Neural progenitor cell (in vitro differentiated cells): ENCODE results near the gene OR51B6. TPM values are rescaled to one million over a fixed set of nuclear protein-coding genes. Genes with fewer than 3 reads are reported as not detected.
"Not testable (repeated sequence)": the region's sequence is repeated elsewhere in the genome, so short reads cannot be mapped to it uniquely, and the experiment has no call there.

ENCODE experiments used
- DNase-seq: peaks from one replicate; pipeline ENCODE4 v3.0.0-alpha.2; 2016; ENCODE audit warnings: low spot score
- H2AFZ ChIP-seq: fragments of 200-600 bp; sonication (generic); replicated peaks from 2 replicates; pipeline ENCODE4 v1.6.1; 2016; ENCODE audit warnings: antibody characterized with exemption
- H3F3A ChIP-seq: fragments of 200-600 bp; sonication (generic); 2 replicates; pipeline ENCODE4 v1.6.1; 2016; ENCODE audit warnings: antibody characterized with exemption, low read depth
- H3K27ac ChIP-seq: fragments of 200-600 bp; sonication (generic); 2 replicates; pipeline ENCODE4 v1.5.1; 2016; ENCODE audit warnings: mild to moderate bottlenecking
- H3K27me3 ChIP-seq: fragments of 200-600 bp; sonication (generic); 2 replicates; pipeline ENCODE4 v1.6.1; 2016; ENCODE audit warnings: mild to moderate bottlenecking, moderate library complexity
- H3K36me3 ChIP-seq: fragments of 200-600 bp; sonication (generic); 2 replicates; pipeline ENCODE4 v1.5.1; 2016
- H3K4me1 ChIP-seq: fragments of 200-600 bp; sonication (generic); 2 replicates; pipeline ENCODE4 v1.6.1; 2016; ENCODE audit warnings: mixed run types
- H3K4me2 ChIP-seq: fragments of 200-600 bp; sonication (generic); 2 replicates; pipeline ENCODE4 v1.6.1; 2016
- H3K4me3 ChIP-seq: fragments of 200-600 bp; sonication (generic); 2 replicates; pipeline ENCODE4 v1.5.1; 2016
- H3K79me2 ChIP-seq: fragments of 200-600 bp; sonication (generic); 2 replicates; pipeline ENCODE4 v1.6.1; 2016; ENCODE audit warnings: low read depth
- H3K9ac ChIP-seq: fragments of 200-600 bp; sonication (generic); 2 replicates; pipeline ENCODE4 v1.6.1; 2016
- H3K9me3 ChIP-seq: fragments of 200-600 bp; sonication (generic); 2 replicates; pipeline ENCODE4 v1.5.1; 2016; ENCODE audit warnings: low read depth
- H4K20me1 ChIP-seq: fragments of 200-600 bp; sonication (generic); 2 replicates; pipeline ENCODE4 v1.6.1; 2016; ENCODE audit warnings: low read depth
- H3K27ac Mint-ChIP-seq: 3 replicates; pipeline ENCODE4 v1.8.0; 2021; ENCODE audit warnings: mixed read lengths
- H3K27me3 Mint-ChIP-seq: 2 replicates; pipeline ENCODE4 v1.8.0; 2022; ENCODE audit warnings: low read depth, mild to moderate bottlenecking, inconsistent platforms, moderate library complexity, mixed read lengths; ENCODE audit not compliant: insufficient read depth
- H3K36me3 Mint-ChIP-seq: 3 replicates; pipeline ENCODE4 v1.8.0; 2021; ENCODE audit warnings: mixed read lengths
- H3K4me1 Mint-ChIP-seq: 3 replicates; pipeline ENCODE4 v1.8.0; 2021; ENCODE audit warnings: mixed read lengths
- H3K4me3 Mint-ChIP-seq: 3 replicates; pipeline ENCODE4 v1.8.0; 2021; ENCODE audit warnings: mild to moderate bottlenecking, moderate library complexity, mixed read lengths
- H3K9me3 Mint-ChIP-seq: 3 replicates; pipeline ENCODE4 v1.8.0; 2020; ENCODE audit warnings: mixed read lengths
- EZH2 ChIP-seq: fragments of 200-600 bp; sonication (generic); IDR thresholded peaks from 2 replicates; pipeline ENCODE4 v1.6.1; 2017; ENCODE audit warnings: antibody characterized with exemption, mild to moderate bottlenecking, moderate library complexity
- EZH2phosphoT487 ChIP-seq: fragments of 200-600 bp; sonication (generic); IDR thresholded peaks from 2 replicates; pipeline ENCODE4 v1.6.1; 2017; ENCODE audit warnings: antibody characterized with exemption
- total RNA-seq: library from RNA; depleted of rRNA; stranded (reverse); fragments of >200 nt; gene quantifications from 2 replicates; pipeline ENCODE4 v1.2.3, GENCODE V29; 2015; ENCODE audit warnings: low replicate concordance
- TF ChIP-seq, protein P1 (sequence below): fragments of 200-600 bp; sonication (generic); IDR thresholded peaks from 2 replicates; pipeline ENCODE4 v1.5.1; 2017; ENCODE audit warnings: antibody characterized with exemption, mild to moderate bottlenecking

OR51B6 gene
- total RNA-seq, 1 donor from 2014 or later = not detected

DNA sequence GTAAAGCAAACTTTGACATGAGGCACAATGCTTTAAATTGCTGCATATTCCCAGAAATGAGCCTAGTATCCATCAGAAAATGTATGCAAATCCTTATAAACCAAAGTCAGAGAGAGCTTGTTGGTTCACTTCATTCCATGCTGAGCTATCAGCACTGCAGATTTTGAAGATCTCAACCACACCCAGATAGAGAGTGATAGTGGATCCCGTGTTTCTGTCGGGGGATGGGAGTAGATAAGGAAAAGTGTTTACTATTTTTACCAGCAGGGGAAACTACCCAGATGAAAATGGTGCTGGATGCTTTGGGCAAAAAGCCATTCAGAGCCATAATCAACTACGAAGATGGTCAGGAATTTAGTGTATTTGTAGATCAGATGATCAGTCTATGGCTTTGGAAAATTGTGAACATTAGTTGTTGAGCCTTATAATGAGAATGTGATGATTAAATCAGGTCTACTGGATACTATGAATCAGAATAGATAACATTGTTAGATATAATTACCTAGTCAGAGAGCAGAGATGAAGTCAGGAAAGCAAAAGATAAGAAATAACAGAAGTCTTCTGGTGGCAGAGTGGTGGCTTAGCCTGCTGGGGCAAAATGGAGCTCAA is 10.8 kb downstream of the OR51B6 start:
- no peak overlapping the region for H3K27ac Mint-ChIP-seq
- no peaks in the 10 kb centered on the region for H3K9me3 ChIP-seq

DNA sequence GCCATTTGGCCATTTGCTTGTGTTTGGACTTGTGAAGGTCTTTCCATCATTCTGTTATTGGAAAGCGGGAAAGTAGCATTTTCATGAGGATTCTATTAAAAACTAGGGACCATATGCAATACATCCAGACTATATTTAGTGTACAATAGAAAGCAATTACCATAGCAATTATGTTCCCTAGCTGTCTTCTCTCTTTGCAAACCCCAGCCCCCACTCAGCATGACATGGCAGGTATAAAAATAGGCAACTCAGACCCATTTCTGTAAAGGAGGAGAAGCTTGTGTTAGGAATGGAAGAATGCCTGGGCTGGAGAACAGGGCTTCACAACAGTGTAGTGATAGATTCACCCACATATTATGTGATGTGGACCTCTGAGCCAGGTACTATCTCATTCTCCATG is 12.4 kb downstream of the OR51B6 start:
- Histone ChIP-seq H3K9ac (no peak overlapping the region), H4K20me1 (no peaks in the 10 kb centered on the region), H3K4me3 (no peak overlapping the region), H3K36me3 (no peaks in the 10 kb centered on the region), H3K9me3 (no peaks in the 10 kb centered on the region), H3K4me1 (no peaks in the 10 kb centered on the region), H3K79me2 (no peaks in the 10 kb centered on the region), H3F3A (no peaks in the 10 kb centered on the region), H3K27ac (no peak overlapping the region), H3K27me3 (no peaks in the 10 kb centered on the region), H3K4me2 (no peak overlapping the region), H2AFZ (no peak overlapping the region)
- TF ChIP-seq EZH2phosphoT487 (no peak), EZH2 (no peak)
- TF ChIP-seq, protein P1, sequence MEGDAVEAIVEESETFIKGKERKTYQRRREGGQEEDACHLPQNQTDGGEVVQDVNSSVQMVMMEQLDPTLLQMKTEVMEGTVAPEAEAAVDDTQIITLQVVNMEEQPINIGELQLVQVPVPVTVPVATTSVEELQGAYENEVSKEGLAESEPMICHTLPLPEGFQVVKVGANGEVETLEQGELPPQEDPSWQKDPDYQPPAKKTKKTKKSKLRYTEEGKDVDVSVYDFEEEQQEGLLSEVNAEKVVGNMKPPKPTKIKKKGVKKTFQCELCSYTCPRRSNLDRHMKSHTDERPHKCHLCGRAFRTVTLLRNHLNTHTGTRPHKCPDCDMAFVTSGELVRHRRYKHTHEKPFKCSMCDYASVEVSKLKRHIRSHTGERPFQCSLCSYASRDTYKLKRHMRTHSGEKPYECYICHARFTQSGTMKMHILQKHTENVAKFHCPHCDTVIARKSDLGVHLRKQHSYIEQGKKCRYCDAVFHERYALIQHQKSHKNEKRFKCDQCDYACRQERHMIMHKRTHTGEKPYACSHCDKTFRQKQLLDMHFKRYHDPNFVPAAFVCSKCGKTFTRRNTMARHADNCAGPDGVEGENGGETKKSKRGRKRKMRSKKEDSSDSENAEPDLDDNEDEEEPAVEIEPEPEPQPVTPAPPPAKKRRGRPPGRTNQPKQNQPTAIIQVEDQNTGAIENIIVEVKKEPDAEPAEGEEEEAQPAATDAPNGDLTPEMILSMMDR = no peak
- no peaks in the 10 kb centered on the region for H3K9me3 Mint-ChIP-seq
- H3K4me3 Mint-ChIP-seq = no peak overlapping the region
- peaks cover 2% of the 10 kb centered on the region for H3K27me3 Mint-ChIP-seq
- DNase-seq = no peak
- no peak overlapping the region for H3K27ac Mint-ChIP-seq
- no peaks in the 10 kb centered on the region for H3K4me1 Mint-ChIP-seq
- H3K36me3 Mint-ChIP-seq = no peaks in the 10 kb centered on the region

More for the DNA sequence above, 10.8 kb downstream of the OR51B6 start:
- H3K4me3 Mint-ChIP-seq = no peak overlapping the region
- DNase-seq = no peak
- Histone ChIP-seq H3K4me3 (no peak overlapping the region), H3F3A (no peaks in the 10 kb centered on the region), H3K4me2 (no peak overlapping the region), H3K9ac (no peak overlapping the region), H2AFZ (no peak overlapping the region), H3K36me3 (no peaks in the 10 kb centered on the region), H4K20me1 (no peaks in the 10 kb centered on the region), H3K27ac (no peak overlapping the region), H3K27me3 (no peaks in the 10 kb centered on the region), H3K4me1 (no peaks in the 10 kb centered on the region), H3K79me2 (no peaks in the 10 kb centered on the region)
- no peaks in the 10 kb centered on the region for H3K36me3 Mint-ChIP-seq
- no peaks in the 10 kb centered on the region for H3K4me1 Mint-ChIP-seq
- TF ChIP-seq, protein P1 = no peak
- no peak for TF ChIP-seq EZH2
- TF ChIP-seq EZH2phosphoT487 = no peak
- no peaks in the 10 kb centered on the region for H3K9me3 Mint-ChIP-seq
- peaks cover 2% of the 10 kb centered on the region for H3K27me3 Mint-ChIP-seq

DNA sequence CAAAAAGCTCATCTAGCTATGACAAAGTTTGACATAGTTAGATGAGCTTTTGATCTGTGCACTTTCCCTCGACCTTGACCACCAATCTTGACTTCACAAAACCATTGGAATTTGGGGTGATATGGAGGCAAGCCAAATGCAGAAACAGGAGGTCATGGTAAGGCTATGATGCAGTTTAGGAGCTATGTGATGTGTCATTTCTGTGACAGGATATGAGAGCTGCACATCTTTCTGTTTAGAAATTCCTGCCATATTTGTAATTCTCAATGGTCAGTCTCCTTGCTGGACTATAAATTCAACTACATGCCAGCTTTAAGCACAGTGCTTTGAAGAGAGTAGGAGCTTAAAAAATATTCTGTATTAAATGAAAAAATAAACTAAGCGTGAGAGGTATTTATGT is 12.9 kb downstream of the OR51B6 start:
- H3K9ac ChIP-seq = no peak overlapping the region
- no peak overlapping the region for H3K27ac ChIP-seq
- no peaks in the 10 kb centered on the region for H3K4me1 ChIP-seq
- Mint-ChIP-seq H3K27ac (no peak overlapping the region), H3K27me3 (peaks cover 2% of the 10 kb centered on the region), H3K4me1 (no peaks in the 10 kb centered on the region), H3K36me3 (no peaks in the 10 kb centered on the region), H3K9me3 (no peaks in the 10 kb centered on the region), H3K4me3 (no peak overlapping the region)
- H3F3A ChIP-seq = no peaks in the 10 kb centered on the region
- no peaks in the 10 kb centered on the region for H3K9me3 ChIP-seq
- no peaks in the 10 kb centered on the region for H3K27me3 ChIP-seq
- no peak overlapping the region for H2AFZ ChIP-seq
- no peaks in the 10 kb centered on the region for H4K20me1 ChIP-seq
- no peak overlapping the region for H3K4me2 ChIP-seq
- no peak overlapping the region for H3K4me3 ChIP-seq
- H3K79me2 ChIP-seq = no peaks in the 10 kb centered on the region
- TF ChIP-seq, protein P1 = no peak
- TF ChIP-seq EZH2phosphoT487 (no peak), EZH2 (no peak)
- DNase-seq = no peak
- no peaks in the 10 kb centered on the region for H3K36me3 ChIP-seq

DNA sequence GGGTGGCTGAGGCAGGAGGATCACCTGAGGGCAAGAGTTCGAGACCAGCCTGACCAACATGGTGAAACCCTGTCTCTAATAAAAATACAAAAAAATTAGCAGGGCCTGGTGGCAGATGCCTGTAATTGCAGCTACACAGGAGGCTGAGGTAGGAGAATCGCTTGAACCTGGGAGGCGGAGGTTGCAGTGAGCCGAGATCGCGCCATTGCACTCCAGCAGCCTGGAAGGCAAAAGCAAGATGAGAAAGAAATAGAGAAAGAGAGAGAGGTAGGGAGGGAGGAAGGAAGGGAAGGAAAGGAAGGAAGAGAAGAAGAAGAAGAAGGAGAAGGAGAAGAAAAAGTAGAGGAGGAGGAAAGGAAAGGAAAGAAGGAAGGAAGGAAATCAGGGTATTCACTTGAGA is 15.1 kb downstream of the OR51B6 start:
- H3K36me3 Mint-ChIP-seq, DNase-seq, H3K4me2 ChIP-seq, H3K4me3 ChIP-seq, H3K4me1 ChIP-seq, H3K27ac Mint-ChIP-seq, H3K4me3 Mint-ChIP-seq, H3K27ac ChIP-seq, H4K20me1 ChIP-seq, H3K27me3 ChIP-seq, H3F3A ChIP-seq, H3K9me3 Mint-ChIP-seq, H3K79me2 ChIP-seq, H3K27me3 Mint-ChIP-seq, H3K4me1 Mint-ChIP-seq, H3K9me3 ChIP-seq, H2AFZ ChIP-seq, H3K9ac ChIP-seq, H3K36me3 ChIP-seq: not testable (repeated sequence)
